ENCODE results near the gene MCM5.

- TF ChIP-seq POLR2AphosphoS5 (IDR thresholded peaks at IDR 0.05; ENCODE audit: low read depth, low read length) (no peak), POLR2A (IDR thresholded peaks at IDR 0.05; ENCODE audit: low read depth, low read length) (no peak), TAF1 (IDR thresholded peaks at IDR 0.05; ENCODE audit: borderline replicate concordance, low read depth, low read length) (no peak)
These were observed 63.4 kb downstream of the MCM5 start for GRCh38 chr22:35463231-35463933.
